ENCODE measurements around the gene ABCB11. TPM values are rescaled to one million over a fixed set of nuclear protein-coding genes. Genes with fewer than 3 reads are reported as not detected.
A peak's percentile ranks its signal among the peaks of the same experiment; 100 is the strongest.
"Not testable (repeated sequence)": the region's sequence is repeated elsewhere in the genome, so short reads cannot be mapped to it uniquely, and the experiment has no call there.

The ABCB11 gene
- total and polyA plus RNA-seq, 11 donors: 0.05 to 0.10 (median 0.09) TPM; not detected in 6

GRCh38 chr2:169065864-169066517 lies 34.9 kb upstream of the ABCB11 start:
- Histone ChIP-seq H3K27ac (peak overlapping the region in 1 of 12 donors; percentile 73), H3K9me3 (no peaks in the 10 kb centered on the region), H3K4me3 (no peak overlapping the region), H3K36me3 (no peaks in the 10 kb centered on the region), H3K27me3 (no peaks in the 10 kb centered on the region), H3K4me1 (peaks cover 0 to 48% (median 0%) of the 10 kb centered on the region in 12 donors)
- 66 to 84% (median 73%) methylated on average over 2 of the region's 2 CpGs for WGBS, 4 donors
- TF ChIP-seq CTCF (IDR thresholded peaks at IDR 0.05): no peak
- TF ChIP-seq POLR2A (IDR thresholded peaks at IDR 0.05): no peak
- DNase-seq: no peak
- no peak for ATAC-seq
- intact Hi-C loops (cut with DNase I): no loop called here

- TF ChIP-seq CTCF (IDR thresholded peaks at IDR 0.05) (no peak), POLR2A (IDR thresholded peaks at IDR 0.05) (no peak)
- intact Hi-C loops (cut with DNase I): no loop called here
- H3K4me1 ChIP-seq: peaks cover 0 to 46% (median 0%) of the 10 kb centered on the region in 12 donors
- H3K27me3 ChIP-seq: no peaks in the 10 kb centered on the region
- DNase-seq: no peak
- no peak overlapping the region for H3K4me3 ChIP-seq
- 56 to 69% (median 62%) methylated on average over 1 of the region's 1 CpG for WGBS, 4 donors
- no peaks in the 10 kb centered on the region for H3K36me3 ChIP-seq
- no peak for ATAC-seq
- no peaks in the 10 kb centered on the region for H3K9me3 ChIP-seq
- H3K27ac ChIP-seq: no peak overlapping the region
Measured at GRCh38 chr2:169065422-169065821, 34.3 kb upstream of the ABCB11 start.

- H3K27ac ChIP-seq; ATAC-seq; H3K4me3 ChIP-seq; H3K9me3 ChIP-seq; H3K36me3 ChIP-seq; H3K27me3 ChIP-seq; DNase-seq; intact Hi-C loops (cut with DNase I): not testable (repeated sequence)
- peaks cover 0 to 34% (median 0%) of the 10 kb centered on the region in 12 donors for H3K4me1 ChIP-seq
- WGBS, 4 donors: 93 to 97% (median 95%) methylated on average over 17 of the region's 17 CpGs
Measured at GRCh38 chr2:169064199-169064598, 33.1 kb upstream of the ABCB11 start.

GRCh38 chr2:169054575-169054974 lies 23.5 kb upstream of the ABCB11 start:
- H3K4me3 ChIP-seq; H3K4me1 ChIP-seq; DNase-seq; ATAC-seq; H3K27me3 ChIP-seq; H3K36me3 ChIP-seq; H3K27ac ChIP-seq; intact Hi-C loops (cut with DNase I): not testable (repeated sequence)
- peaks cover 0 to 52% (median 22%) of the 10 kb centered on the region in 12 donors for H3K9me3 ChIP-seq
- WGBS, 4 donors: 79 to 87% (median 83%) methylated on average over 2 of the region's 2 CpGs

- no peak for ATAC-seq
- Histone ChIP-seq H3K4me3 (no peak overlapping the region), H3K27ac (no peak overlapping the region), H3K9me3 (peaks cover 0 to 25% (median 16%) of the 10 kb centered on the region in 12 donors), H3K36me3 (no peaks in the 10 kb centered on the region), H3K4me1 (no peaks in the 10 kb centered on the region), H3K27me3 (no peaks in the 10 kb centered on the region)
- no peak for DNase-seq
- 75 to 93% (median 92%) methylated on average over 5 of the region's 5 CpGs for WGBS, 4 donors
- TF ChIP-seq CTCF (IDR thresholded peaks at IDR 0.05) (no peak), POLR2A (IDR thresholded peaks at IDR 0.05) (no peak)
- intact Hi-C loops (cut with DNase I): no loop called here
Measured at GRCh38 chr2:169050476-169051240, 19.5 kb upstream of the ABCB11 start.
